HG03064 (cell line): ENCODE data around the gene OR4L1.
"Not testable (repeated sequence)": the region's sequence is repeated elsewhere in the genome, so short reads cannot be mapped to it uniquely, and the experiment has no call there.

ENCODE experiments used
- ATAC-seq: cut with Tn5 transposase; IDR thresholded peaks from one replicate; pipeline ENCODE4 v1.9.1; 2021; ENCODE audit warnings: low read depth; ENCODE audit not compliant: unreplicated experiment

Gene OR4L1

GRCh38 chr14:20059745-20060144 lies at the start of gene OR4L1:
OR4L1 (plus strand) TSS chr14:20060045; CDS start chr14:20060045, 0 bp downstream.
- ATAC-seq: no peak

GRCh38 chr14:20019257-20019865 lies 40.5 kb upstream of the OR4L1 start, which contains the start of gene OR4K14:
OR4K14 (minus strand) TSS chr14:20019307; CDS start chr14:20015193, 4,114 bp downstream.
- ATAC-seq: no peak

GRCh38 chr14:20031058-20031457 lies 28.8 kb upstream of the OR4L1 start:
- no peak for ATAC-seq

GRCh38 chr14:20035449-20035848 lies 24.4 kb upstream of the OR4L1 start:
- no peak for ATAC-seq

- ATAC-seq: no peak
These were observed 23.9 kb upstream of the OR4L1 start, which contains the start of gene OR4K13 for GRCh38 chr14:20035938-20036337. OR4K13 (minus strand) TSS chr14:20036038; CDS start chr14:20034758, 1,280 bp downstream.

GRCh38 chr14:20044243-20044642 lies 15.6 kb upstream of the OR4L1 start:
- ATAC-seq: no peak

GRCh38 chr14:20048202-20048601 lies 11.6 kb upstream of the OR4L1 start:
- ATAC-seq: no peak

- ATAC-seq: no peak
These were observed 32.2 kb downstream of the OR4L1 start for GRCh38 chr14:20092050-20092449.

GRCh38 chr14:20093442-20093841 lies 33.6 kb downstream of the OR4L1 start:
- no peak for ATAC-seq

GRCh38 chr14:20098926-20099770 lies 39.3 kb downstream of the OR4L1 start:
- ATAC-seq: not testable (repeated sequence)

- no peak for ATAC-seq
These were observed 50.6 kb downstream of the OR4L1 start, which contains the start of gene OR4K17 for GRCh38 chr14:20110438-20110837. OR4K17 (plus strand) TSS chr14:20110739; CDS start chr14:20117500, 6,761 bp downstream.
